ENCODE data around the gene TBC1D22A. TPM values are rescaled to one million over a fixed set of nuclear protein-coding genes. Genes with fewer than 3 reads are reported as not detected.

Gene TBC1D22A
- polyA plus RNA-seq, 1 donor from 2014 or later, result 9.3 TPM

DNA sequence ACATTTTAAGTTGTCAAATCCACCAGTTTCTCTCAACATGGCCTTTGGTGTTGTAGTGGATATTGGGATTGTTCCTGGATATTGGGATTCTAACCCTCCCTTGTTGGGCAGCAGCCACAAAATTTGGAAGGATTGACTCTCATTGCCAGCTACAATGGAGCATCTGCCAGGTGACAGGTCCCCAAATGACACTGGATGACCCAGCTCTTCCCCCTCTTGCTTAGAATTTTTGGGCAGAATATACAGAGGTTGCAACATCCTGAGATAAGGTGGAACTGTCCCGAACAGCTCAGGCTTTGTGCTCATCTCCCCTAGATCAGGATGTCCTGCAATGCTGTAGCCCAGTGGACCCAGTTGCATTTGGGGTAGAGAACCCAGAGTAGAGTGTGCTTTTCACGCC is 5.3 kb upstream of the TBC1D22A start:
- no peak overlapping the region for H3K9ac ChIP-seq (ENCODE audit: low read length)
- H3K4me2 ChIP-seq (ENCODE audit: low read length), result no peak overlapping the region
- no peaks in the 10 kb centered on the region for H3K27me3 ChIP-seq (ENCODE audit: insufficient read depth, low read depth, low read length)
- no peaks in the 10 kb centered on the region for H4K20me1 ChIP-seq (ENCODE audit: insufficient read depth)
- H3K79me2 ChIP-seq (replicated peaks; ENCODE audit: insufficient read depth, low read length), result peaks cover 7% of the 10 kb centered on the region
- H3F3A ChIP-seq (ENCODE audit: insufficient read depth, low read length, poor library complexity, severe bottlenecking), result no peaks in the 10 kb centered on the region
- no peaks in the 10 kb centered on the region for H3K36me3 ChIP-seq (ENCODE audit: insufficient read depth, low read length)
- H3K4me3 ChIP-seq (ENCODE audit: low read length), result no peak overlapping the region
- H2AFZ ChIP-seq (ENCODE audit: low read depth, low read length), result no peak overlapping the region
- TF ChIP-seq EZH2 (IDR thresholded peaks at IDR 0.05; ENCODE audit: borderline replicate concordance, insufficient read depth, low read length, poor library complexity, severe bottlenecking), result no peak
- no peak for TF ChIP-seq MXI1 (conservative IDR thresholded peaks at IDR 0.05; ENCODE audit: poor library complexity, severe bottlenecking)
- TF ChIP-seq RAD21 (conservative IDR thresholded peaks at IDR 0.05), result no peak
- TF ChIP-seq, protein P1, sequence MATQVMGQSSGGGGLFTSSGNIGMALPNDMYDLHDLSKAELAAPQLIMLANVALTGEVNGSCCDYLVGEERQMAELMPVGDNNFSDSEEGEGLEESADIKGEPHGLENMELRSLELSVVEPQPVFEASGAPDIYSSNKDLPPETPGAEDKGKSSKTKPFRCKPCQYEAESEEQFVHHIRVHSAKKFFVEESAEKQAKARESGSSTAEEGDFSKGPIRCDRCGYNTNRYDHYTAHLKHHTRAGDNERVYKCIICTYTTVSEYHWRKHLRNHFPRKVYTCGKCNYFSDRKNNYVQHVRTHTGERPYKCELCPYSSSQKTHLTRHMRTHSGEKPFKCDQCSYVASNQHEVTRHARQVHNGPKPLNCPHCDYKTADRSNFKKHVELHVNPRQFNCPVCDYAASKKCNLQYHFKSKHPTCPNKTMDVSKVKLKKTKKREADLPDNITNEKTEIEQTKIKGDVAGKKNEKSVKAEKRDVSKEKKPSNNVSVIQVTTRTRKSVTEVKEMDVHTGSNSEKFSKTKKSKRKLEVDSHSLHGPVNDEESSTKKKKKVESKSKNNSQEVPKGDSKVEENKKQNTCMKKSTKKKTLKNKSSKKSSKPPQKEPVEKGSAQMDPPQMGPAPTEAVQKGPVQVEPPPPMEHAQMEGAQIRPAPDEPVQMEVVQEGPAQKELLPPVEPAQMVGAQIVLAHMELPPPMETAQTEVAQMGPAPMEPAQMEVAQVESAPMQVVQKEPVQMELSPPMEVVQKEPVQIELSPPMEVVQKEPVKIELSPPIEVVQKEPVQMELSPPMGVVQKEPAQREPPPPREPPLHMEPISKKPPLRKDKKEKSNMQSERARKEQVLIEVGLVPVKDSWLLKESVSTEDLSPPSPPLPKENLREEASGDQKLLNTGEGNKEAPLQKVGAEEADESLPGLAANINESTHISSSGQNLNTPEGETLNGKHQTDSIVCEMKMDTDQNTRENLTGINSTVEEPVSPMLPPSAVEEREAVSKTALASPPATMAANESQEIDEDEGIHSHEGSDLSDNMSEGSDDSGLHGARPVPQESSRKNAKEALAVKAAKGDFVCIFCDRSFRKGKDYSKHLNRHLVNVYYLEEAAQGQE (IDR thresholded peaks at IDR 0.05; ENCODE audit: borderline replicate concordance), result no peak
- no peak for TF ChIP-seq EP300 (conservative IDR thresholded peaks at IDR 0.05; ENCODE audit: poor library complexity, severe bottlenecking)
- no peak for TF ChIP-seq TAF1 (IDR thresholded peaks at IDR 0.05; ENCODE audit: low read depth)
- no peak for TF ChIP-seq SMC3 (conservative IDR thresholded peaks at IDR 0.05; ENCODE audit: poor library complexity)
- TF ChIP-seq, protein P2, sequence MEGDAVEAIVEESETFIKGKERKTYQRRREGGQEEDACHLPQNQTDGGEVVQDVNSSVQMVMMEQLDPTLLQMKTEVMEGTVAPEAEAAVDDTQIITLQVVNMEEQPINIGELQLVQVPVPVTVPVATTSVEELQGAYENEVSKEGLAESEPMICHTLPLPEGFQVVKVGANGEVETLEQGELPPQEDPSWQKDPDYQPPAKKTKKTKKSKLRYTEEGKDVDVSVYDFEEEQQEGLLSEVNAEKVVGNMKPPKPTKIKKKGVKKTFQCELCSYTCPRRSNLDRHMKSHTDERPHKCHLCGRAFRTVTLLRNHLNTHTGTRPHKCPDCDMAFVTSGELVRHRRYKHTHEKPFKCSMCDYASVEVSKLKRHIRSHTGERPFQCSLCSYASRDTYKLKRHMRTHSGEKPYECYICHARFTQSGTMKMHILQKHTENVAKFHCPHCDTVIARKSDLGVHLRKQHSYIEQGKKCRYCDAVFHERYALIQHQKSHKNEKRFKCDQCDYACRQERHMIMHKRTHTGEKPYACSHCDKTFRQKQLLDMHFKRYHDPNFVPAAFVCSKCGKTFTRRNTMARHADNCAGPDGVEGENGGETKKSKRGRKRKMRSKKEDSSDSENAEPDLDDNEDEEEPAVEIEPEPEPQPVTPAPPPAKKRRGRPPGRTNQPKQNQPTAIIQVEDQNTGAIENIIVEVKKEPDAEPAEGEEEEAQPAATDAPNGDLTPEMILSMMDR (IDR thresholded peaks at IDR 0.05; ENCODE audit: poor library complexity, severe bottlenecking), result no peak
- TF ChIP-seq POLR2AphosphoS5 (IDR thresholded peaks at IDR 0.05), result no peak
- H3K27ac ChIP-seq (ENCODE audit: low read length), result no peak overlapping the region
- no peaks in the 10 kb centered on the region for H3K9me2 ChIP-seq (ENCODE audit: insufficient read depth, low read length)
- H3K9me3 ChIP-seq (ENCODE audit: low read length), result peaks cover 4% of the 10 kb centered on the region

DNA sequence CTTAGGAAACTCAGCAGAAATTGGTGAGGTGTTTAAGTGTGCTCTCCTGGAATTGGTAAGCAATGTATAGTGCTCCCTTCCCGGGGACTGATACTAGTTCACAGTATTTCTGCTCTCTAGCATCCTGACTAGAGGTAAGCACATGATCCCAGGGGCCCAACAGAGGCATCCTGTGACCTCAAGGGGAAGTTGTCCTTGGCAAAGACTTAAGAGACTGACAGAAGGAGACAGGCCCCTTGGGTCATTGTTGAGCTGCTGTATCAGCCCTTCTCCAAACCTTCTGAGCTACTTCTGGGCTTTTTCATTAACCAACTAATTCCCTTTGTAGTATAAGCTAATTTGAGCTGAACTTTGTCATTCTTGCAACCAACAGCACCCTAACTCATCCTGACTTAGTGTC is 4.3 kb upstream of the TBC1D22A start:
- Histone ChIP-seq H3K4me2 (ENCODE audit: low read length) (no peak overlapping the region), H3K27me3 (ENCODE audit: insufficient read depth, low read depth, low read length) (no peaks in the 10 kb centered on the region), H2AFZ (ENCODE audit: low read depth, low read length) (no peak overlapping the region), H3K79me2 (replicated peaks; ENCODE audit: insufficient read depth, low read length) (peaks cover 14% of the 10 kb centered on the region), H3K36me3 (ENCODE audit: insufficient read depth, low read length) (no peaks in the 10 kb centered on the region), H3K9me2 (ENCODE audit: insufficient read depth, low read length) (no peaks in the 10 kb centered on the region), H3F3A (ENCODE audit: insufficient read depth, low read length, poor library complexity, severe bottlenecking) (no peaks in the 10 kb centered on the region), H4K20me1 (ENCODE audit: insufficient read depth) (no peaks in the 10 kb centered on the region), H3K9me3 (ENCODE audit: low read length) (peaks cover 4% of the 10 kb centered on the region), H3K27ac (ENCODE audit: low read length) (no peak overlapping the region), H3K4me3 (ENCODE audit: low read length) (no peak overlapping the region), H3K9ac (ENCODE audit: low read length) (no peak overlapping the region)
- no peak for TF ChIP-seq RAD21 (conservative IDR thresholded peaks at IDR 0.05)
- no peak for TF ChIP-seq TAF1 (IDR thresholded peaks at IDR 0.05; ENCODE audit: low read depth)
- TF ChIP-seq POLR2AphosphoS5 (IDR thresholded peaks at IDR 0.05), result no peak
- no peak for TF ChIP-seq SMC3 (conservative IDR thresholded peaks at IDR 0.05; ENCODE audit: poor library complexity)
- TF ChIP-seq EZH2 (IDR thresholded peaks at IDR 0.05; ENCODE audit: borderline replicate concordance, insufficient read depth, low read length, poor library complexity, severe bottlenecking), result no peak
- TF ChIP-seq MXI1 (conservative IDR thresholded peaks at IDR 0.05; ENCODE audit: poor library complexity, severe bottlenecking), result no peak
- TF ChIP-seq, protein P2 (IDR thresholded peaks at IDR 0.05; ENCODE audit: poor library complexity, severe bottlenecking), result no peak
- TF ChIP-seq, protein P1 (IDR thresholded peaks at IDR 0.05; ENCODE audit: borderline replicate concordance), result no peak
- no peak for TF ChIP-seq EP300 (conservative IDR thresholded peaks at IDR 0.05; ENCODE audit: poor library complexity, severe bottlenecking)
